Activated T-helper 2 cell treated with anti-CD3 and anti-CD28 coated beads, Interferon-gamma antibody, Interleukin-2, Interleukin-4, amounts not matched to agents 10 μg/mL and 5 μg/mL and 100 μg/mL, durations not matched to agents 14 hours and 24 hours and 36 hours (primary cell): Measurements from ENCODE around the gene MCC. TPM values are rescaled to one million over a fixed set of nuclear protein-coding genes. Genes with fewer than 3 reads are reported as not detected.

Experiments
- DNase-seq: peaks from one replicate; pipeline ENCODE4 v3.0.0; 2021; ENCODE audit warnings: low spot score
- H3K27ac Mint-ChIP-seq: one replicate; pipeline ENCODE4 v1.8.0; 2021; ENCODE audit warnings: mixed read lengths
- H3K27me3 Mint-ChIP-seq: one replicate; pipeline ENCODE4 v1.8.0; 2021; ENCODE audit warnings: low read depth, mixed read lengths
- H3K36me3 Mint-ChIP-seq: one replicate; pipeline ENCODE4 v1.8.0; 2021; ENCODE audit warnings: low read depth, mixed read lengths
- H3K4me1 Mint-ChIP-seq: one replicate; pipeline ENCODE4 v1.8.0; 2021; ENCODE audit warnings: low read depth, mixed read lengths
- H3K4me3 Mint-ChIP-seq: one replicate; pipeline ENCODE4 v1.8.0; 2021; ENCODE audit warnings: low read depth, mild to moderate bottlenecking, moderate library complexity, mixed read lengths
- H3K9me3 Mint-ChIP-seq: one replicate; pipeline ENCODE4 v1.8.0; 2021; ENCODE audit warnings: mixed read lengths
- intact Hi-C: fragments of 100-400 bp; cut with micrococcal nuclease; formaldehyde crosslinking; loops from one replicate; pipeline ENCODE4 v1.15.1; 2023
- total RNA-seq: library from RNA; stranded (reverse); gene quantifications from 2 replicates; pipeline ENCODE4 v1.2.3, GENCODE V29; 2022

The MCC gene
- total RNA-seq, 1 donor from 2014 or later = 2.1 TPM

GRCh38 chr5:113375480-113376060 lies 112.7 kb downstream of the MCC start:
- peaks cover 27% of the 10 kb centered on the region for H3K4me1 Mint-ChIP-seq
- peaks cover 19% of the 10 kb centered on the region for H3K27me3 Mint-ChIP-seq
- no peaks in the 10 kb centered on the region for H3K36me3 Mint-ChIP-seq
- intact Hi-C loops = loop anchor here (5.0 kb wide), 1 partner anchor 38 kb away; no protein-coding TSS in a partner anchor
- H3K27ac Mint-ChIP-seq = no peak overlapping the region
- DNase-seq = no peak
- no peaks in the 10 kb centered on the region for H3K9me3 Mint-ChIP-seq
- no peak overlapping the region for H3K4me3 Mint-ChIP-seq

- intact Hi-C loops = no loop called here
- Mint-ChIP-seq H3K36me3 (no peaks in the 10 kb centered on the region), H3K27ac (no peak overlapping the region), H3K27me3 (peaks cover 28% of the 10 kb centered on the region), H3K9me3 (no peaks in the 10 kb centered on the region), H3K4me1 (peaks cover 13% of the 10 kb centered on the region), H3K4me3 (no peak overlapping the region)
- DNase-seq = no peak
Measured at GRCh38 chr5:113373426-113373825, 114.8 kb downstream of the MCC start.

- H3K36me3 Mint-ChIP-seq = no peaks in the 10 kb centered on the region
- H3K27ac Mint-ChIP-seq = no peak overlapping the region
- no peaks in the 10 kb centered on the region for H3K4me1 Mint-ChIP-seq
- H3K27me3 Mint-ChIP-seq = peaks cover 38% of the 10 kb centered on the region
- no peak for DNase-seq
- H3K9me3 Mint-ChIP-seq = no peaks in the 10 kb centered on the region
- no peak overlapping the region for H3K4me3 Mint-ChIP-seq
- intact Hi-C loops = no loop called here
Measured at GRCh38 chr5:113371721-113372196, 116.5 kb downstream of the MCC start.

GRCh38 chr5:113367586-113367985 lies 120.7 kb downstream of the MCC start:
- intact Hi-C loops = no loop called here
- no peak overlapping the region for H3K27ac Mint-ChIP-seq
- peaks cover 41% of the 10 kb centered on the region for H3K27me3 Mint-ChIP-seq
- no peak for DNase-seq
- H3K9me3 Mint-ChIP-seq = peaks cover 17% of the 10 kb centered on the region
- peaks cover 2% of the 10 kb centered on the region for H3K36me3 Mint-ChIP-seq
- H3K4me3 Mint-ChIP-seq = no peak overlapping the region
- H3K4me1 Mint-ChIP-seq = no peaks in the 10 kb centered on the region

GRCh38 chr5:113364466-113364865 lies 123.8 kb downstream of the MCC start:
- peaks cover 2% of the 10 kb centered on the region for H3K36me3 Mint-ChIP-seq
- peaks cover 34% of the 10 kb centered on the region for H3K27me3 Mint-ChIP-seq
- no peak overlapping the region for H3K27ac Mint-ChIP-seq
- H3K4me1 Mint-ChIP-seq = no peaks in the 10 kb centered on the region
- peaks cover 17% of the 10 kb centered on the region for H3K9me3 Mint-ChIP-seq
- no peak for DNase-seq
- intact Hi-C loops = no loop called here
- H3K4me3 Mint-ChIP-seq = no peak overlapping the region

- peaks cover 2% of the 10 kb centered on the region for H3K36me3 Mint-ChIP-seq
- no peak overlapping the region for H3K27ac Mint-ChIP-seq
- peaks cover 21% of the 10 kb centered on the region for H3K27me3 Mint-ChIP-seq
- intact Hi-C loops = no loop called here
- peaks cover 17% of the 10 kb centered on the region for H3K9me3 Mint-ChIP-seq
- DNase-seq = no peak
- H3K4me1 Mint-ChIP-seq = no peaks in the 10 kb centered on the region
- H3K4me3 Mint-ChIP-seq = no peak overlapping the region
Measured at GRCh38 chr5:113361701-113362100, 126.6 kb downstream of the MCC start.

- intact Hi-C loops = no loop called here
- no peaks in the 10 kb centered on the region for H3K4me1 Mint-ChIP-seq
- DNase-seq = no peak
- peaks cover 13% of the 10 kb centered on the region for H3K27me3 Mint-ChIP-seq
- H3K27ac Mint-ChIP-seq = no peak overlapping the region
- peaks cover 9% of the 10 kb centered on the region for H3K9me3 Mint-ChIP-seq
- H3K4me3 Mint-ChIP-seq = no peak overlapping the region
- H3K36me3 Mint-ChIP-seq = peaks cover 2% of the 10 kb centered on the region
Measured at GRCh38 chr5:113359419-113359818, 128.8 kb downstream of the MCC start.

- no peaks in the 10 kb centered on the region for H3K4me1 Mint-ChIP-seq
- H3K36me3 Mint-ChIP-seq = no peaks in the 10 kb centered on the region
- DNase-seq = no peak
- intact Hi-C loops = no loop called here
- peaks cover 4% of the 10 kb centered on the region for H3K9me3 Mint-ChIP-seq
- H3K27ac Mint-ChIP-seq = no peak overlapping the region
- H3K27me3 Mint-ChIP-seq = peaks cover 13% of the 10 kb centered on the region
- no peak overlapping the region for H3K4me3 Mint-ChIP-seq
Measured at GRCh38 chr5:113358696-113359095, 129.6 kb downstream of the MCC start.

- Mint-ChIP-seq H3K27ac (no peak overlapping the region), H3K4me1 (no peaks in the 10 kb centered on the region), H3K36me3 (no peaks in the 10 kb centered on the region), H3K9me3 (no peaks in the 10 kb centered on the region), H3K27me3 (peaks cover 12% of the 10 kb centered on the region), H3K4me3 (no peak overlapping the region)
- no peak for DNase-seq
- intact Hi-C loops = no loop called here
Measured at GRCh38 chr5:113357696-113358476, 130.4 kb downstream of the MCC start.

GRCh38 chr5:113356487-113356886 lies 131.8 kb downstream of the MCC start:
- no peaks in the 10 kb centered on the region for H3K9me3 Mint-ChIP-seq
- no peak overlapping the region for H3K27ac Mint-ChIP-seq
- H3K4me3 Mint-ChIP-seq = no peak overlapping the region
- H3K27me3 Mint-ChIP-seq = peaks cover 18% of the 10 kb centered on the region
- no peak for DNase-seq
- H3K4me1 Mint-ChIP-seq = no peaks in the 10 kb centered on the region
- H3K36me3 Mint-ChIP-seq = no peaks in the 10 kb centered on the region
- intact Hi-C loops = no loop called here

- intact Hi-C loops = no loop called here
- DNase-seq = no peak
- Mint-ChIP-seq H3K27ac (no peak overlapping the region), H3K27me3 (peaks cover 26% of the 10 kb centered on the region), H3K4me1 (no peaks in the 10 kb centered on the region), H3K36me3 (no peaks in the 10 kb centered on the region), H3K4me3 (no peak overlapping the region), H3K9me3 (no peaks in the 10 kb centered on the region)
Measured at GRCh38 chr5:113354055-113354454, 134.2 kb downstream of the MCC start.

- DNase-seq = no peak
- no peak overlapping the region for H3K27ac Mint-ChIP-seq
- no peaks in the 10 kb centered on the region for H3K9me3 Mint-ChIP-seq
- H3K27me3 Mint-ChIP-seq = peaks cover 54% of the 10 kb centered on the region
- H3K4me3 Mint-ChIP-seq = no peak overlapping the region
- H3K4me1 Mint-ChIP-seq = no peaks in the 10 kb centered on the region
- intact Hi-C loops = no loop called here
- no peaks in the 10 kb centered on the region for H3K36me3 Mint-ChIP-seq
Measured at GRCh38 chr5:113347572-113347971, 140.7 kb downstream of the MCC start.
